HG02970 (cell line): ENCODE measurements around the gene ADGRA1.

ENCODE experiments used
- ATAC-seq: cut with Tn5 transposase; IDR thresholded peaks from one replicate; pipeline ENCODE4 v1.9.1; 2021; ENCODE audit warnings: mild to moderate bottlenecking, moderate library complexity, moderate number of reproducible peaks; ENCODE audit not compliant: unreplicated experiment, low FRiP score

ADGRA1 gene

GRCh38 chr10:133072720-133073390 lies 14.9 kb upstream of the ADGRA1 start:
- ATAC-seq, result no peak

- no peak for ATAC-seq
Measured at GRCh38 chr10:133075346-133076137, 12.2 kb upstream of the ADGRA1 start.

DNA sequence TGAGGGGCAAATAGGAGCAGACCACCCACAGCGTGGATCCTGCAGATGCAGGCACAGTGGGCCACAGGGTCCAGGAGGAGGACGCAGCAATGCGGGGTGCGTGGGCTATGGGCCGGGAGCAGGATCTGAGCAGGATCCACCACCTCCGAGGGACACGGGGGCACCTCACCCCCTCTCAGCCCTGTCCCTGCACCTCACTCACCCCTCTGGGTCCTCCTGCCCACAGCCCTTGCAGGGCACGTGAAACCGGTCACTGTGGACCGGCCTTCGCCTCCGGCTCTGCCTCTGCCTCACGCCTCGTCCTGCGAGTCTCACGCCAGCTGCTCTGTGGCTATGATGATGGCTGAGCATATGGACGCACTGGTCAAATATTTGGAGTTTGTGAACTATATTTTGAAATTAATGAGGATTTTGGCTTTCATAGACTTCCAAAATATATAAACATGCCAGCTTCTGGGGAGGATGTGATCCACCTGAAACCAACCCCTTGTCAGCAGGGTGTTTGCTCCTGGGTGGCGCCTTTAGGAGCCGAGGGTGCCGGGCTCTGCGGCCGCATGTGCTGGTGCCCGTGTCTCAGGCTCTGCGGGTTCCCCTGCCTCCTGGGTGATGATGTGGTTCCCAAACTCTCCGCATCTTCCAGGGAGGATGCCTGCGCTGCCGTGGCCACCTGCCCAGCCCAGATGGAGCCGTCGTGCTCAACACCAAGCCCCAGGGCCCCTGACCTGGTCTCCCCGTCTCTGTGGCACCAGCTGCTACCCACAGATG lies 11.3 kb upstream of the ADGRA1 start:
- no peak for ATAC-seq

DNA sequence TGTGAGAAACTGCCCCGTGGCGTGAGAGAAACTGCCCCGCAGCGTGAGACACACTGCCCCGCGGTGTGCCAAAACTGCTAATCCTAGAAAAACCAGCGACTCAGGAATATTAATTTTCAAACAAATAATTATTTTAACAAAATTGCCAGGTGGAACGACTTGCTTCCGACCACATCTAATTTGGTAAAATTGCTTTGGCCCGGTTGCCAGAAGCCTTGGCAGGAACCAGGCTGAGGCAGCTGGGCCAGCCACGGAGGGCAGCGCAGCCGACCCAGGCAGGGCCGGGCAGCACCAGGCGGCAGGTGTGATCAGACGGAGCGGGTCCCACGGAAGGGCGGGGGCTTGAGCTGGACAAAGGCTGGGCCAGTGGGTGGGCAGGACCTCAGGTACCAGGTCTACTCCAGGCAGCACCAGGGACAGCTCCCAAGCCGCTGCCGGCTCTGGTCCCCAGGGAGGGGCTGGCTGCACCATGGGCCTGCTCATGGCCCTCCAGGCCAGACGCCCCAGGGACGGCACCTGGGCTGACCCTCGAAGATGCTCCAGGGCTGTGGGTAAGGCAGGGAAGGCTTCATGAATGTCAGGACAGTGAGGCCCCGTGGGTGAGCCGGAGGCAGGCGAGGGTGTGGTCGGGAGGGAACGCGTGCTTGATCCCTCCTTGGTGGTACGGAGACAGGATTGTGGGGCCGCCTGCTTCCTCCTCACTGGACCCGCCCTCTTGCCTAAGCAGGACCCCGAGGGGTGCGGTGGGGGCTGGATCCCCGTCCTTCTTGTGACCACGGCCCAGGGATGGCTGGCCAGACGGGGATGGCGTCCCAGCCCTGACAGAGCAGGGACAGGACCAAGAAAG lies 7.7 kb upstream of the ADGRA1 start:
- ATAC-seq, result no peak

DNA sequence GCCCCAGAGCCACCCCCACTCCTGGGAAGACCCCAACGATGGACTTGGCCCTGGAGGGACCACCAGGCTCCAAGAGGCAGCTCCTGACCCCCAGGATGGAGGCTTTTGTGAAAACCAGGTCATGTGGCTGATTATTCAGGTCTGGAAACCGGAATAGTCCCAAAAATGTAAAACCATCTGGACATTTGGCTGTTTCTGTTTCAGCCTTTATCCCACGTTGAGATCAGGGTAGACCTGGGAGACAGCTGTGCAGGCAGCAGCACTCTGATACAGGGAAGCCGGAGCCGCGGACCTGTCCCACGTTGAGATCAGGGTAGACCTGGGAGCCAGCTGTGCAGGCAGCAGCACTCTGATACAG lies 7.1 kb upstream of the ADGRA1 start:
- no peak for ATAC-seq

- no peak for ATAC-seq
Measured at GRCh38 chr10:133081636-133082035, 6.1 kb upstream of the ADGRA1 start.

GRCh38 chr10:133082685-133083421 lies 4.9 kb upstream of the ADGRA1 start:
- ATAC-seq, result no peak

DNA sequence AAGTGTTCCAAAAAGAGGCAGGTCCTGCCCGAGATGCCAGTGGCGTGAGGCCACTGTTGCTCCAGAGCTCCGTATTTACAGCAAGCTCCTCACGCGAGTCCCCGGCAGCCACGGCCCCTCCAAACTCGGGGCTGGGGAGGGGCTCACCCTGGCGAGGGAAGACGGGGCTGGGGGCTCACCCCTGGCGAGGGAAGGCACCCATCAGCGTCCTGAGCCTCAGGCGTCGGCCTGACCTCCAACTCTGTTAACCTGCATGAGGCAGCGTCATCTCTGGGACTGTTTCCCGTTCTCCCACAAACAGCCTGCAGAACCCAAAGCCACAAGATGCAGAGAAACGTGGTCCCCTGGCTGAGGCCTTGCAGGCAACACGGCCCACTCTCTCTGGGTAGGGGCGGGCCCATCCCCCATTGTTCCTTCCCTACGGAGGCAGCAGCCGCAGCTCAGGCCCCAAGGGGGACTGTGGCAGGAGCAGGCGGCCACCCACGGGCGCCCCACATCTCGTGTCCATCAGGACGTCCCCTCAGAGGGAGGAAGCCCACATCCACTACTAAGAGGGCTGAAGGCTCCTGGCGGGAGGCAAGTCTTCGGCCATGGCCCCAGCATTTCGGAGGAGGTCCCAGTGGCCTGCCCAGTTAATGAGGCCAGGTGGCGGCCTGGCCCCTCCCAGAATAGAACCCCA lies 4.2 kb upstream of the ADGRA1 start:
- no peak for ATAC-seq

- no peak for ATAC-seq
Measured at GRCh38 chr10:133084491-133084890, 3.2 kb upstream of the ADGRA1 start.

DNA sequence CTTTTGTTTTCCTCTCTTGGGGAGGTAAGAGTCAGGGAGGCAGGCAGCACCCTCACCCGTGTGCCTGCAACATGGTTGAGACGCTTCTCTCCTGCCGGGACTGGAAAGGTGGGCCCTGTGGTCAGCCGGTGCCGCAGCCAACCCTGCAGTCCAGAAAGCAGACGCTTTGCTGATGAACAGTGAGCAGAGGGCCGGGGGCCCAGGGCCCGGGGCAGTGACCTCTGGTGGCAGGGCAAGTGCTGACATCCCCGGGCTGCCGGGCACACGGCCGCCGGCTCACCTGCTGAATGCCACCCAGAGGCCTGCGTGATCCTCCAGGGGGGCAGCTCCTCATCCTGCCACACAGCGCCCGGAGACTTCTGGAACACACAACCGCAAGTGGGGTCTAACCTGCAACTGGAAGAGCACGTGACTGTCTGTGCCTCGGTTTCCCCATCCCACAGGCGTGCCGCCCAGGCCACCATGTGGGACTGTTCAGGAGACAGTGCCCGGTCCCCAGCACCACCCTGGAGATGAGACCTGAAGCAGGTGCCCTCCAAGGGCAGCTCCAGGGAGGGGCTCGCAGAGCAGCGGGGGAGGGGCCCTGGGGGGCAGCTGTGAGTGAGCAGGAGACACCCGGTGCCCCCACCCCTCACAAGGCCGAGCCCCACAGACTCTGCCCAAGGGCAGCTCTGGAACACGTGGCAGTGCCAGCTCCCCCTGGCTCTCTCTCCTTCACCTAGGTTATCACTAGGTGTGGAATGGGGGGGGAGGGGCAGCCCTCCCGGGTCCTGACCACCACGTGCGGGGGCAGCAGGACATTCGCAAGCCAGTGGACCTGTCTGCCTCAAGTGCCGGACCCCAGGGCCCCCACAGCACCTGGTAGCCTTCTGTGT lies 2.2 kb upstream of the ADGRA1 start:
- no peak for ATAC-seq

GRCh38 chr10:133086247-133086646 lies 1.5 kb upstream of the ADGRA1 start:
- ATAC-seq, result no peak

DNA sequence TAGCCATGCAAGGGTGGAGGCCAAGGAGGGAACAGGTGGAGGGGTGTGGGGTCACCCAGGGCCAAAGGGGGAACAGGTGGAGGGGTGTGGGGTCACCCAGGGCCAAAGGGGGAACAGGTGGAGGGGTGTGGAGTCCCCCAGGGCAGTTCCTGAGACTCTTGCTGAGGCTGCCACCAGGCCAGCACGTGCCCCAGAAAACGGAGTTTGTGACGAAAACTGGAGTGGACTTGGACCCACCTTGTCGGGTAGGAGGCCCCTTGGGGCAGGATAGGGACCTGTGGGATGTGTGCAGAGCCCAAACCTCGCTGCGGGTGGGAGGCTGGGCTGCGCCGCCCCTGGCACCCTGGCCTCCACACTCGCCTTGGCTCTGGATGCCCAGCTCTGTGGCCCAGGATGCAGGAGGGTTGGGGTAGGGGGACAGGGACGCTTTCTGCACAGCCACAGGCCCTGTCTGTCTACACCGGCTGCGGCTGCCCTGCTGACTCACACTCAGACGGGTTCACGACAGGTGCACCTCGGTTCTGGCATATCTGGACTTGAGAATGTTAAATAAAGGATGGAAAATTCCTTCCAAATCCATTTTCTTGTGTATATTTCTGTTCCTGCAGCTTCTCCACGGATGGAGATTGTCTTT lies 562 bp upstream of the ADGRA1 start:
- ATAC-seq, result no peak

DNA sequence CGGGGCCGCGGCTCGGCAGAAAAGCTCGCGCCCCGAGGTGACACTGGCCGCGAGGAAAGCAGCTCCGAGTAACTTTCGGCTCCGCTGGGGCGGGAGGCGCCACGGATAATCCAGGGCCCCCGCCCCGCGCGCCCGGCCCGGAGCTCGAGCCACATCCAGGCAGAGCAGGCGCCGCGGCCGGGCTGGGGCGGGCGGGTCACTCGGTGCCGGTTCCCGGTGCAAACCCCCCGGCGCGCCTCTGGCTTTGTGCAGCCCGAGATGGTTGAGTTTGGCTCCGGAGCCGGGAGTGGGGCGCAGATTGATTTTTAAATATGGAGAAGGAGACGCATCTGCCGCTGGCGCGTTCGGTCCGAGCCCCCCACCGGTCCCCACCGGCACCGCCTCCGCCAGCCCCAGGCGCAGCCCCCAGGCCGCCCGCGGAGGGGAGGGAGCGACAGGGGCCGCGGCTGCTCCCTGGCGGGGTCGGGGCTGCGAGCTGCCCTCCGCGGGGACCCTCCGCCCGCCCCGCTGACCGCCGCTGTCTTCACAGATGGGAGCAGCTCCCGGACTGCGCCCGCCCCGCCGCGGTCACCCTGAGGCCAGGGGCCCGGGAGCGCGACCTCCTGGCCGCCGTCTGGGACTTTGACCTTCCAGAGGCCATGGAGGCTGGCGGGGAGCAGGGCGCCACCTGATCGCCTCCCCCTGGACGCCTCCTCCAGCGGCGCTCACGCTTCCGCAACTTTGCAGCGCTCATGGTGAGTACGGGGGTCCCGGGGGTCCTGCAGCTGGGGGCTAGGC lies 643 bp downstream of the ADGRA1 start:
- no peak for ATAC-seq

DNA sequence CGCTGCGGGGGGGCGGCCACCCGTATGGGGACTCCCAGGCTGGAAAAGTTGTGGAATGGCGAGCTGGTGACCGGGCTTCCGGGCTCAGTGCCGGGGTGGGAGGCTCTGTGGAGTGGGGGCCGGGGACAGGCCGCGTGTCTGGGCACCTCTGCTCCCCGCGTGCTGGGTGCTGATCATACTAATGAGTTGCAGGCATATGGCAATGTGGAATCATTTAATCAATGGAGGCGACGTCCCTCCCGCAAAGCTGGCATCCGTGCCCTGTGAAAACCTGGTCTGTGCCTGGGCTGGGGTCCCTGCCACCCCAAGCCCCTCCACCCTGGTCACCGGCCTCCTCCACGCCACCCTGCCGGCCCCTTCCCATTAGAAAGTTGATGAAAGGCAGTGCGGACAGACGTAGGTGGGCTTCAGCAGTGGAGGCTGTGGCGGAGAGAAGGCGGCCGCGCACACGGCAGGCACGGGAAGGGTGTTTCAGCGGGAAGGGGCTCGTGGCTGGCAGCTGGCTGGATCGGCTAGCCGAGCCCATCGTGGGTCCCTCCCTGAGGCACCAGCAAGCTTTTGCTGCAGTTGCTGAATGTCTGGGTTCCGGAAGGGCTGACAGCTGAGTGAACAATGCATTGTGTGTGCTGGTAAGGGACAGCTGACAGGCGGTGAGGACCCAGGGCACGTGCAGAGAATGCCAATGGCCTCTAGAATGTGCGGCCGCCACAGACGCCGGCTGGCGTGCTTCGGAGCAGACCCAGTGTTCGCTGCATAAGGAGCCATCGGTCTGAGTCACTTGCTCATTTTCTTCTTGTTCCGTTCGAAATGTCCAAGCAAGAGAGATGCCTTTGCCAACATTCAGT lies 1.5 kb downstream of the ADGRA1 start:
- no peak for ATAC-seq

- no peak for ATAC-seq
Measured at GRCh38 chr10:133090101-133090500, 2.4 kb downstream of the ADGRA1 start.

- ATAC-seq, result no peak
Measured at GRCh38 chr10:133090654-133091053, 2.9 kb downstream of the ADGRA1 start.
